Endometrium (tissue), 2 donors: ENCODE data around the gene AOPEP.

Experiments
- FAIRE-seq: peaks from 2 replicates; lab custom pipeline; 2012; peaks lifted over from hg19 to GRCh38; lab: Jason Lieb, UNC
- donor health status: control.
- donor health status: control.

Gene AOPEP

GRCh38 chr9:94760660-94761059 is 34.2 kb downstream of the AOPEP start:
- no peak for FAIRE-seq

GRCh38 chr9:94761481-94761880 is 35.0 kb downstream of the AOPEP start:
- FAIRE-seq, result no peak

GRCh38 chr9:94767331-94768072 is 41.0 kb downstream of the AOPEP start:
- FAIRE-seq, result no peak

- no peak for FAIRE-seq
These were observed 42.3 kb downstream of the AOPEP start for GRCh38 chr9:94768766-94769165.

GRCh38 chr9:94770334-94770733 is 43.8 kb downstream of the AOPEP start:
- no peak for FAIRE-seq

- FAIRE-seq, result no peak
These were observed 44.6 kb downstream of the AOPEP start for GRCh38 chr9:94771096-94771495.

GRCh38 chr9:94772144-94772543 is 45.6 kb downstream of the AOPEP start:
- FAIRE-seq, result no peak

GRCh38 chr9:94772639-94773303 is 46.3 kb downstream of the AOPEP start:
- no peak for FAIRE-seq

- no peak for FAIRE-seq
These were observed 47.2 kb downstream of the AOPEP start for GRCh38 chr9:94773655-94774054.

- FAIRE-seq, result no peak
These were observed 51.5 kb downstream of the AOPEP start for GRCh38 chr9:94778013-94778412.

GRCh38 chr9:94779031-94779430 is 52.5 kb downstream of the AOPEP start:
- FAIRE-seq, result no peak

- no peak for FAIRE-seq
These were observed 53.3 kb downstream of the AOPEP start for GRCh38 chr9:94779693-94780290.

GRCh38 chr9:94780516-94780950 is 54.0 kb downstream of the AOPEP start:
- FAIRE-seq, result no peak

- FAIRE-seq, result no peak
These were observed 56.0 kb downstream of the AOPEP start for GRCh38 chr9:94782355-94783101.

GRCh38 chr9:94783102-94783682 is 56.7 kb downstream of the AOPEP start:
- no peak for FAIRE-seq

GRCh38 chr9:94783928-94784327 is 57.4 kb downstream of the AOPEP start:
- no peak for FAIRE-seq

GRCh38 chr9:94785215-94786169 is 59.0 kb downstream of the AOPEP start:
- FAIRE-seq, result no peak

GRCh38 chr9:94786586-94786985 is 60.1 kb downstream of the AOPEP start:
- no peak for FAIRE-seq

- no peak for FAIRE-seq
These were observed 60.8 kb downstream of the AOPEP start for GRCh38 chr9:94787266-94787665.

GRCh38 chr9:94788570-94789105 is 62.1 kb downstream of the AOPEP start:
- no peak for FAIRE-seq

- FAIRE-seq, result no peak
These were observed 64.9 kb downstream of the AOPEP start for GRCh38 chr9:94791435-94791834.
